ENCODE results near the gene ARMH1. TPM values are rescaled to one million over a fixed set of nuclear protein-coding genes. Genes with fewer than 3 reads are reported as not detected.

ARMH1 gene
- total and polyA plus RNA-seq, 2 experiments from 2014 or later, result 1.4 to 1.6 TPM

DNA sequence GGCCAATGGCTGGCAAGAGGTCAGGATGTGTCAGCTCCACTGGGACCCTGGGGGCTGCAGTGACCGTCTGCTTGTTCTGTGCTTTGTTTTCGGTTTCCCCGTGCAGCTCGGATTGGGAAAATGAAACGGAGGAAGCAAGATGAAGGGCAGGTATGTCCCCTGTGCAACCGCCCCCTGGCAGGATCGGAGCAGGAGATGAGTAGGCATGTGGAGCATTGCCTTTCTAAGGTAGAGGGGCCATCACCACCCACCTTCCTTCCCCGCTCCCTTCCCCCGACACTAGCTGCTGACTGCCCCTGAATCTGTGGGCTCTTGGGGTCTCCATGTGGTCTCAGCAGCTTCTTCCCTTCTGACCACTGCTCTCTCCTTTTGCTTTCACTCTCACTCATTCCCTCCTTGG lies 39.1 kb upstream of the ARMH1 start:
- Histone ChIP-seq H3K27me3 (replicated peaks; ENCODE audit: insufficient read depth) (no peaks in the 10 kb centered on the region), H4K20me1 (ENCODE audit: insufficient read depth) (no peaks in the 10 kb centered on the region), H3K9me3 (ENCODE audit: low read depth) (no peaks in the 10 kb centered on the region), H3K4me3 (no peak overlapping the region), H3K79me2 (ENCODE audit: insufficient read depth) (peaks cover 24% of the 10 kb centered on the region), H3K27ac (no peak overlapping the region), H3K4me1 (ENCODE audit: insufficient read depth) (peaks cover 17% of the 10 kb centered on the region), H3K36me3 (ENCODE audit: low read depth) (no peaks in the 10 kb centered on the region; the same call in 1 of the 2 replicates), H3K9me2 (ENCODE audit: insufficient read depth) (no peaks in the 10 kb centered on the region), H2AFZ (no peak overlapping the region), H3K4me2 (ENCODE audit: unreplicated experiment) (no peak overlapping the region), H3K9ac (no peak overlapping the region), H3F3A (ENCODE audit: insufficient read depth) (peaks cover 11% of the 10 kb centered on the region)
- WGBS, 2 experiments (ENCODE audit: low coverage in 1 of 2, low lambda C conversion rate in 2 of 2, missing lambda C conversion rate in 2 of 2), result 93% methylated on average over 9 of the region's 9 CpGs
- in situ Hi-C loops (cut with MboI), result no loop called here
- TF ChIP-seq EZH2 (IDR thresholded peaks at IDR 0.05; ENCODE audit: insufficient read depth, poor library complexity, severe bottlenecking), result no peak
- TF ChIP-seq EZH2phosphoT487 (IDR thresholded peaks at IDR 0.05; ENCODE audit: insufficient read depth, low read depth), result no peak
- no peak for DNase-seq

DNA sequence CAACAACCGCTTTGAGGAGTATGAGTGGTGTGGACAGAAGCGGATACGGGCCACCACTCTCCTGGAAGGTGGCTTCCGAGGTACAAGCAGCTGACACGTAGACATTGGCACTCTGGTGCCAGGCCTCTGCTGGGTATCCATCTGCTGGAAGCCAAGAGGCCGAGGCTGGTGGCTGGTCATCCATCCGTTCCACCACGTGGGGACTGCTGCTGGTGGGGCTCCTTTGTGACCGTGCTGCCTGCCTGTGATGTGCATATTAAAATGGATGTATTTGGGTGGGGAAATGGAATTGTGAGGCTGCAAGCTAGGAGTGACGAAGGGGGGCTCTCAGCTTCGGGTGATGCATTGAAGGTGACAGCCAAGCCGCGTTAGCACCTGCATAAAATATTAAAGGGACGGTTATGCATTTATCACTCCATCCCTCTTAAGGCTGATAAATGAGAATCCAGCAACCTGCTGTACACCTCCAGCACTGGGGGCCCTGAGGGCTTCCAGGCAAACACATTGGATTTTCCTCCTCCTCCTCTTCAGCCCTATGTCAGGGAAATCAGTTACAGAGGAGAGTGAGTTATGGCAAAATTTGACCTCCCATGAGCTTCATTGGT lies 38.3 kb upstream of the ARMH1 start:
- Histone ChIP-seq H3K4me1 (ENCODE audit: insufficient read depth) (peaks cover 9% of the 10 kb centered on the region), H2AFZ (no peak overlapping the region), H3K27ac (no peak overlapping the region), H3K27me3 (replicated peaks; ENCODE audit: insufficient read depth) (no peaks in the 10 kb centered on the region), H3K36me3 (ENCODE audit: low read depth) (peaks cover 6% of the 10 kb centered on the region; the same call in 1 of the 2 replicates), H3K9me2 (ENCODE audit: insufficient read depth) (no peaks in the 10 kb centered on the region), H3K9me3 (ENCODE audit: low read depth) (no peaks in the 10 kb centered on the region), H3K4me3 (no peak overlapping the region), H3F3A (ENCODE audit: insufficient read depth) (peaks cover 4% of the 10 kb centered on the region), H3K79me2 (ENCODE audit: insufficient read depth) (peaks cover 24% of the 10 kb centered on the region), H4K20me1 (ENCODE audit: insufficient read depth) (no peaks in the 10 kb centered on the region), H3K9ac (no peak overlapping the region), H3K4me2 (ENCODE audit: unreplicated experiment) (no peak overlapping the region)
- no peak for DNase-seq
- WGBS, 2 experiments (ENCODE audit: low coverage in 1 of 2, low lambda C conversion rate in 2 of 2, missing lambda C conversion rate in 2 of 2), result 83 to 90% methylated on average over 14 of the region's 14 CpGs
- TF ChIP-seq EZH2phosphoT487 (IDR thresholded peaks at IDR 0.05; ENCODE audit: insufficient read depth, low read depth) (no peak), EZH2 (IDR thresholded peaks at IDR 0.05; ENCODE audit: insufficient read depth, poor library complexity, severe bottlenecking) (no peak)
- in situ Hi-C loops (cut with MboI), result no loop called here

DNA sequence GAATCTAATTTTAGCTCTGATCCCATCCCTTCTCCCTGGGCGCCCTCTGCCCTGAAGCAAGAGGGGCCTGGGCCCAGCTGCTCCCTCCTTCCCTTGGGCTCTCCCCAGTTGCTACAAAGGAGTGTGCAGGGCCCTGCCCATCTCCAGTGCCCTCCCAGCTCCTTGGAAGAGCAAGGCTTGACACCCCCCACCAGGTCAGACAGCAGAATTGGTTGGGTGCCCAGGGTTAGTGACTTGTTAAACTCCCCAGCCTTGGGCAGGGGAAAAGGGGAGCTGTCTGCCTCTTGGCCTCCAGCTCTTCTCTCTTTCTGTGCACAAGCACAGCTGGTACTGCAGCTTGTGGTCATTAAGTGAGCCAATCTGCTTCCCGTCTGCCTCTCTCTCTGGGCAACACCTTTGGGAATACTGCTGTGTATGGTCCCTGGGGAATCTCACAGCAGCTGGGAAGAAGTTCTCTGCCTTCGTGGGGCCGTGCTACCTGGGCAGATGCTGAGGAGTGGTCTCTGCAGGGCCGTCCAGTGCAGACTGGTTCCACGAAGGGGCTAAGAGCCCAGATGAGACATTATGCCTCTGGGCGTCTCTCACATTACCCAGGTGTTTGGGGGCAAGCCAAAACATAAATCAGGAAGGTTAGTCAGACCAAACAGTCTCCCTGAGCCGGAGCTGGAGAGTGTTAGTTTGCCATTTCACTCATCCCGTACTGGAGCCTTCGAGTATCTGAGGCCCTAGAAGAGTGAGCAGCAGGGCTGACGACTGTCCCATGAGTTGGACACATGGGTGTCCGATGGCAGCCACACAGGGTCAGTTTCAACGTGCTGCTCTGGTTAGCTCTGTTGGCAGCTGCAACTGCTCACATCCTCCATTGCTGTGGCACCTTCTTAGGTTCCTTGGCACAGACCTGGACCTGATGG lies 37.6 kb upstream of the ARMH1 start:
- Histone ChIP-seq H3K27me3 (replicated peaks; ENCODE audit: insufficient read depth) (no peaks in the 10 kb centered on the region), H3K4me2 (ENCODE audit: unreplicated experiment) (no peak overlapping the region), H3K36me3 (ENCODE audit: low read depth) (peaks cover 6% of the 10 kb centered on the region; the same call in 1 of the 2 replicates), H3K79me2 (ENCODE audit: insufficient read depth) (peaks cover 24% of the 10 kb centered on the region), H3K4me1 (ENCODE audit: insufficient read depth) (peaks cover 5% of the 10 kb centered on the region; the same call in 1 of the 2 replicates), H3K27ac (no peak overlapping the region), H3K9ac (no peak overlapping the region), H4K20me1 (ENCODE audit: insufficient read depth) (no peaks in the 10 kb centered on the region), H3F3A (ENCODE audit: insufficient read depth) (no peaks in the 10 kb centered on the region), H2AFZ (no peak overlapping the region), H3K9me2 (ENCODE audit: insufficient read depth) (no peaks in the 10 kb centered on the region), H3K9me3 (ENCODE audit: low read depth) (no peaks in the 10 kb centered on the region), H3K4me3 (no peak overlapping the region)
- no peak for DNase-seq
- 81 to 82% methylated on average over 13 of the region's 13 CpGs for WGBS, 2 experiments (ENCODE audit: low coverage in 1 of 2, low lambda C conversion rate in 2 of 2, missing lambda C conversion rate in 2 of 2)
- no peak for TF ChIP-seq EZH2 (IDR thresholded peaks at IDR 0.05; ENCODE audit: insufficient read depth, poor library complexity, severe bottlenecking)
- no peak for TF ChIP-seq EZH2phosphoT487 (IDR thresholded peaks at IDR 0.05; ENCODE audit: insufficient read depth, low read depth)
- in situ Hi-C loops (cut with MboI), result no loop called here

DNA sequence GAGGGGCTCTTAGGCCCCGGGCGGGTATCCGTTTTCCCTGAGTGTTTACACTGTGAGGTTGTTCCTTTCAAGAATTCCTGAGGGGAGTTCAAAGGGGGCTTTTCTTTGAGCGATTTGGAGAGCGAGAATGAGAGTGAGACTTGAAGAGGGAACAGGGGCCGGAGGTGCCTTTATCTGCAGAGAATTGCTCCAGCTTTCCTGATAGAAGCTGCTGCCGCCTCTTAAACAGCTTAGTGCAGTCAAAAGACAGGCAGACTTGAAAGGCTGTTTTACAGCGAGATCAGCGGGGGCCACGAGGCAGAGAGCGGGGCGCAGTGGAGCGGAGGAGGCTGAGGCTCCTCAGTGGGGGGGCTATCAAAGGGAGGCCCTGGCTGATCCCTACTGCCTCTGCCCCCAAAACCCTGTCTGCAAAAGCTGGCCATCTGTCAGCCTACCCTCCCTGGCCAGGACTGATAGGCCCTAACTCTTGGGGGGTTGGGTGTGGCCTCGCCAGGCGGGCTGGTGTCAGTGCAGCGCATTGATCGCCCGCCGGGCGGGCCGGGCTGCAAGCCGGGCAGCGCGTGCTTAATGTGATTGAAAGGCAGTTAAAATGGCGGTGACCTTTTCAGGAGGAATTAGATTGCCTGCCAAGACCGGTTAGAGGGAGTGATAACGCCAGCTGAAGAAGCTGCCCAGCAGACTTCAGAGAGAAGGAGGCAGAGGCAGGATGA lies 36.7 kb upstream of the ARMH1 start:
- in situ Hi-C loops (cut with MboI), result no loop called here
- no peaks in the 10 kb centered on the region for H4K20me1 ChIP-seq (ENCODE audit: insufficient read depth)
- WGBS, 2 experiments (ENCODE audit: low coverage in 1 of 2, low lambda C conversion rate in 2 of 2, missing lambda C conversion rate in 2 of 2), result 90 to 91% methylated on average over 27 of the region's 27 CpGs
- H3K36me3 ChIP-seq (ENCODE audit: low read depth), result peaks cover 6% of the 10 kb centered on the region; the same call in 1 of the 2 replicates
- no peak overlapping the region for H3K4me2 ChIP-seq (ENCODE audit: unreplicated experiment)
- no peaks in the 10 kb centered on the region for H3K9me3 ChIP-seq (ENCODE audit: low read depth)
- DNase-seq, result no peak
- no peak overlapping the region for H3K4me3 ChIP-seq
- H3K27me3 ChIP-seq (replicated peaks; ENCODE audit: insufficient read depth), result no peaks in the 10 kb centered on the region
- H3F3A ChIP-seq (ENCODE audit: insufficient read depth), result no peaks in the 10 kb centered on the region
- no peaks in the 10 kb centered on the region for H3K9me2 ChIP-seq (ENCODE audit: insufficient read depth)
- H3K27ac ChIP-seq, result no peak overlapping the region
- no peak overlapping the region for H2AFZ ChIP-seq
- H3K79me2 ChIP-seq (ENCODE audit: insufficient read depth), result peaks cover 20% of the 10 kb centered on the region
- TF ChIP-seq EZH2 (IDR thresholded peaks at IDR 0.05; ENCODE audit: insufficient read depth, poor library complexity, severe bottlenecking) (no peak), EZH2phosphoT487 (IDR thresholded peaks at IDR 0.05; ENCODE audit: insufficient read depth, low read depth) (no peak)
- H3K9ac ChIP-seq, result no peak overlapping the region
- H3K4me1 ChIP-seq (ENCODE audit: insufficient read depth), result peaks cover 3% of the 10 kb centered on the region; the same call in 1 of the 2 replicates
